ENCODE data around the gene DDX23. TPM values are rescaled to one million over a fixed set of nuclear protein-coding genes. Genes with fewer than 3 reads are reported as not detected.

Gene DDX23
- total RNA-seq, 1 donor from 2014 or later, result 124 TPM

- H3K36me3 Mint-ChIP-seq (ENCODE audit: low read depth), result peaks cover 25% of the 10 kb centered on the region
These were observed 19.5 kb downstream of the DDX23 start for GRCh38 chr12:48832321-48833060.

GRCh38 chr12:48831257-48831656, 20.7 kb downstream of the DDX23 start:
- Mint-ChIP-seq H3K36me3 (ENCODE audit: low read depth) (peaks cover 16% of the 10 kb centered on the region), H3K4me1 (no peaks in the 10 kb centered on the region), H3K4me3 (no peak overlapping the region), H3K27me3 (ENCODE audit: low read depth) (no peaks in the 10 kb centered on the region), H3K27ac (ENCODE audit: unreplicated experiment) (no peak overlapping the region), H3K9me3 (no peaks in the 10 kb centered on the region)
- DNase-seq (ENCODE audit: low read depth, low spot score), result no peak
- TF ChIP-seq CTCF (conservative IDR thresholded peaks at IDR 0.05), result no peak

More at GRCh38 chr12:48832321-48833060, 19.5 kb downstream of the DDX23 start:
- TF ChIP-seq CTCF (conservative IDR thresholded peaks at IDR 0.05), result no peak
- H3K9me3 Mint-ChIP-seq, result no peaks in the 10 kb centered on the region
- no peak for DNase-seq (ENCODE audit: low read depth, low spot score)
- H3K27ac Mint-ChIP-seq (ENCODE audit: unreplicated experiment), result no peak overlapping the region
- H3K4me1 Mint-ChIP-seq, result no peaks in the 10 kb centered on the region
- H3K4me3 Mint-ChIP-seq, result no peak overlapping the region
- H3K27me3 Mint-ChIP-seq (ENCODE audit: low read depth), result no peaks in the 10 kb centered on the region

- no peak overlapping the region for H3K27ac Mint-ChIP-seq (ENCODE audit: unreplicated experiment)
- H3K9me3 Mint-ChIP-seq, result no peaks in the 10 kb centered on the region
- peaks cover 20% of the 10 kb centered on the region for H3K36me3 Mint-ChIP-seq (ENCODE audit: low read depth)
- no peak for DNase-seq (ENCODE audit: low read depth, low spot score)
- H3K27me3 Mint-ChIP-seq (ENCODE audit: low read depth), result no peaks in the 10 kb centered on the region
- H3K4me1 Mint-ChIP-seq, result no peaks in the 10 kb centered on the region
- no peak for TF ChIP-seq CTCF (conservative IDR thresholded peaks at IDR 0.05)
- no peak overlapping the region for H3K4me3 Mint-ChIP-seq
These were observed 23.0 kb downstream of the DDX23 start for GRCh38 chr12:48828841-48829575.

- DNase-seq (ENCODE audit: low read depth, low spot score), result no peak
- Mint-ChIP-seq H3K27me3 (ENCODE audit: low read depth) (no peaks in the 10 kb centered on the region), H3K27ac (ENCODE audit: unreplicated experiment) (no peak overlapping the region), H3K36me3 (ENCODE audit: low read depth) (peaks cover 20% of the 10 kb centered on the region), H3K9me3 (no peaks in the 10 kb centered on the region), H3K4me3 (no peak overlapping the region), H3K4me1 (no peaks in the 10 kb centered on the region)
- no peak for TF ChIP-seq CTCF (conservative IDR thresholded peaks at IDR 0.05)
These were observed 23.7 kb downstream of the DDX23 start for GRCh38 chr12:48828293-48828692.

GRCh38 chr12:48827513-48828096, 24.4 kb downstream of the DDX23 start:
- no peaks in the 10 kb centered on the region for H3K9me3 Mint-ChIP-seq
- peaks cover 20% of the 10 kb centered on the region for H3K36me3 Mint-ChIP-seq (ENCODE audit: low read depth)
- DNase-seq (ENCODE audit: low read depth, low spot score), result no peak
- H3K27me3 Mint-ChIP-seq (ENCODE audit: low read depth), result no peaks in the 10 kb centered on the region
- no peaks in the 10 kb centered on the region for H3K4me1 Mint-ChIP-seq
- H3K4me3 Mint-ChIP-seq, result no peak overlapping the region
- no peak for TF ChIP-seq CTCF (conservative IDR thresholded peaks at IDR 0.05)
- H3K27ac Mint-ChIP-seq (ENCODE audit: unreplicated experiment), result no peak overlapping the region
